ENCODE results near the gene JADE1. TPM values are rescaled to one million over a fixed set of nuclear protein-coding genes. Genes with fewer than 3 reads are reported as not detected.

Gene JADE1
- total RNA-seq, 2 donors from 2014 or later, result 8.3 to 9.6 TPM

- Histone ChIP-seq H3K27ac (no peak overlapping the region), H3K36me3 (no peaks in the 10 kb centered on the region), H3K4me1 (no peaks in the 10 kb centered on the region), H3K27me3 (no peaks in the 10 kb centered on the region), H3K4me3 (no peak overlapping the region), H3K9ac (ENCODE audit: low read depth in 2 of 2, low read length in 2 of 2) (no peak overlapping the region), H3K9me3 (no peaks in the 10 kb centered on the region)
- intact Hi-C loops (cut with DNase I), result no loop called here
- no peak for DNase-seq
- no peak for TF ChIP-seq CTCF (IDR thresholded peaks at IDR 0.05)
Observed at GRCh38 chr4:128855621-128856020, 46.1 kb downstream of the JADE1 start.

GRCh38 chr4:128856246-128856645 is 46.7 kb downstream of the JADE1 start:
- no peak overlapping the region for H3K27ac ChIP-seq
- no peaks in the 10 kb centered on the region for H3K27me3 ChIP-seq
- no peaks in the 10 kb centered on the region for H3K4me1 ChIP-seq
- no peak for DNase-seq
- no peaks in the 10 kb centered on the region for H3K36me3 ChIP-seq
- no peak overlapping the region for H3K4me3 ChIP-seq
- intact Hi-C loops (cut with DNase I), result no loop called here
- TF ChIP-seq CTCF (IDR thresholded peaks at IDR 0.05), result no peak
- H3K9me3 ChIP-seq, result no peaks in the 10 kb centered on the region
- no peak overlapping the region for H3K9ac ChIP-seq (ENCODE audit: low read depth in 2 of 2, low read length in 2 of 2)

- Histone ChIP-seq H3K9me3 (no peaks in the 10 kb centered on the region), H3K27me3 (no peaks in the 10 kb centered on the region), H3K4me3 (no peak overlapping the region), H3K36me3 (no peaks in the 10 kb centered on the region), H3K4me1 (no peaks in the 10 kb centered on the region), H3K27ac (no peak overlapping the region), H3K9ac (ENCODE audit: low read depth in 2 of 2, low read length in 2 of 2) (no peak overlapping the region)
- DNase-seq, result no peak
- intact Hi-C loops (cut with DNase I), result no loop called here
- TF ChIP-seq CTCF (IDR thresholded peaks at IDR 0.05), result no peak
Observed at GRCh38 chr4:128858879-128859671, 49.6 kb downstream of the JADE1 start.

DNA sequence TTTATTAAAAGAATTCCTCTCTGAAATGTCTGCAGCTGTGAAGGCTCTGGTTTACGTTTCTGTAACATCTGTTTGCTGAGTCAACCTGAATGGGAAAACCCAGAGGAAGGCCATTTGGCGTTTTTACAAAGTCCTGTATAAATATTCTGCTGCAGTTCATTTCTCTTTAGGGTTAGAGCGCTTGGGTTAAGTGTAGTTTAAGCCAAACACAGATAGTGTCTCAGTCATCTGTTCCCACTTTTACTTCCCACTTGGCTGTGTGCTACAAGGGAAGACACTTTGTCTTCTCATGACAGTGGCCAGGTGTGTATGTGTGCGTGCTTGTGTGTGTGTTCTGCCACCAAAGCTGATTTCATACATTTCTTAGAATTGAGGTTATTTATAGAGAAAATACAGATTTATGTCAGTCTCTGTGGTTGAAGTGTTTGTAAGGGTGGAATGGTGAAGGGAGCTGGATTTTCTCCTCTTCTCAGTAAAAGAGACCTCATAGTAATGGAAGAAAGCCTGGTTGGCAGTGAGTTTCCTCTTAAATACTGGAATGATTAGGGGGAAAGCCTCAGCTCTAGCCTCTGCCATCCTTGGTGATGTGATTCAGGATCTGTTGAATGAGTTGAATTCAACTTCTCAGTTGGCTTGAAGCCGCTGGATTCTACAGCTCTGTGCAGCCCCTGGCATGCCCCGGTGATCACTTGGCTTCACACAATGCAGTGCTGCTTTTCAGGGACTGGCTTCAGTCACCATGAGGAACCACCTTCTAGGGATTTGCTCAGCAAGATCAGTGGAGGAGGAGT is 50.6 kb downstream of the JADE1 start:
- no peaks in the 10 kb centered on the region for H3K27me3 ChIP-seq
- TF ChIP-seq CTCF (IDR thresholded peaks at IDR 0.05), result no peak
- no peaks in the 10 kb centered on the region for H3K9me3 ChIP-seq
- H3K9ac ChIP-seq (ENCODE audit: low read depth in 2 of 2, low read length in 2 of 2), result no peak overlapping the region
- intact Hi-C loops (cut with DNase I), result loop anchor here (5.0 kb wide), 4 partner anchors 78 to 668 kb away; no protein-coding TSS in a partner anchor
- no peak overlapping the region for H3K4me3 ChIP-seq
- no peak for DNase-seq
- H3K4me1 ChIP-seq, result no peaks in the 10 kb centered on the region
- H3K36me3 ChIP-seq, result no peaks in the 10 kb centered on the region
- peak overlapping the region; percentile 3 for H3K27ac ChIP-seq

DNA sequence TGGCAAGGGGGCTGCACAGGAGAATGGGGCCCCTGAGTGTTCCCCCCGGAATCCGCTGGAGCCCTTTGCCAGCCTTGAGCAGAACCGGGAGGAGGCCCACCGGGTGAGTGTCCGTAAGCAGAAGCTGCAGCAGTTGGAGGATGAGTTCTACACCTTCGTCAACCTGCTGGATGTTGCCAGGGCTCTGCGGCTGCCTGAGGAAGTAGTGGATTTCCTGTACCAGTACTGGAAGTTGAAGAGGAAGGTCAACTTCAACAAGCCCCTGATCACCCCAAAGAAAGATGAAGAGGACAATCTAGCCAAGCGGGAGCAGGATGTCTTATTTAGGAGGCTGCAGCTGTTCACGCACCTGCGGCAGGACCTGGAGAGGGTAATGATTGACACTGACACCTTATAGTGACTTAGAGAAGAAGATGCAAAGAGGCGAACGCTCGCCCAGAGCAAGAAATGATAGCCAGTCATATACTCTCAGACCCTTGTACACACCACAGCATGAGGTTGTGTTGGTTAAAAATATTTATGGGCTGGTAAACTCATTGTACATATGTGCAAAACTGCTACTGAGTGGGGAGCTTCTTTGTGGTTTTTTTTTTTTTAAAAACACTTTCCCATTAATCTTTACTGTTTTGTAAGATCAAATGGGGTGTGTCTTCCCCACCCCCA is 52.5 kb downstream of the JADE1 start:
- Histone ChIP-seq H3K27me3 (no peaks in the 10 kb centered on the region), H3K36me3 (no peaks in the 10 kb centered on the region), H3K4me3 (no peak overlapping the region), H3K9me3 (no peaks in the 10 kb centered on the region), H3K27ac (no peak overlapping the region), H3K4me1 (no peaks in the 10 kb centered on the region), H3K9ac (ENCODE audit: low read depth in 2 of 2, low read length in 2 of 2) (no peak overlapping the region)
- intact Hi-C loops (cut with DNase I), result loop anchor here (5.0 kb wide), 4 partner anchors 80 to 670 kb away; no protein-coding TSS in a partner anchor
- no peak for TF ChIP-seq CTCF (IDR thresholded peaks at IDR 0.05)
- no peak for DNase-seq

Data from colonic mucosa (tissue), 4 donors.